Fibroblast of peridontal ligament (primary cell): ENCODE measurements around the gene GLP2R.

Source experiments
- DNase-seq: peaks from one replicate; pipeline ENCODE4 v3.0.0-alpha.2; 2010; ENCODE audit errors: extremely low read depth

The GLP2R gene

GRCh38 chr17:9854255-9854654 lies 28.5 kb downstream of the GLP2R start:
- DNase-seq, result no peak

- DNase-seq, result no peak
Observed at GRCh38 chr17:9855036-9855435, 29.3 kb downstream of the GLP2R start.

- no peak for DNase-seq
Observed at GRCh38 chr17:9859781-9860180, 34.1 kb downstream of the GLP2R start.

- DNase-seq, result no peak
Observed at GRCh38 chr17:9860851-9861250, 35.1 kb downstream of the GLP2R start.

- DNase-seq, result no peak
Observed at GRCh38 chr17:9862220-9862619, 36.5 kb downstream of the GLP2R start.

GRCh38 chr17:9862949-9863348 lies 37.2 kb downstream of the GLP2R start:
- DNase-seq, result no peak

- DNase-seq, result no peak
Observed at GRCh38 chr17:9865586-9865985, 39.9 kb downstream of the GLP2R start.

GRCh38 chr17:9868552-9868951 lies 42.8 kb downstream of the GLP2R start:
- DNase-seq, result no peak

GRCh38 chr17:9872852-9873251 lies 47.1 kb downstream of the GLP2R start:
- no peak for DNase-seq

GRCh38 chr17:9874722-9875121 lies 49.0 kb downstream of the GLP2R start:
- DNase-seq, result no peak

- no peak for DNase-seq
Observed at GRCh38 chr17:9875441-9875840, 49.7 kb downstream of the GLP2R start.

- DNase-seq, result no peak
Observed at GRCh38 chr17:9878356-9878755, 52.6 kb downstream of the GLP2R start.

- DNase-seq, result no peak
Observed at GRCh38 chr17:9878786-9879525, 53.2 kb downstream of the GLP2R start.

- DNase-seq, result no peak
Observed at GRCh38 chr17:9880582-9880999, 54.9 kb downstream of the GLP2R start.

GRCh38 chr17:9883451-9883850 lies 57.7 kb downstream of the GLP2R start:
- DNase-seq, result no peak

GRCh38 chr17:9886141-9886930 lies 60.6 kb downstream of the GLP2R start:
- no peak for DNase-seq

GRCh38 chr17:9887508-9887907 lies 61.8 kb downstream of the GLP2R start:
- no peak for DNase-seq

GRCh38 chr17:9890124-9890523 lies 64.4 kb downstream of the GLP2R start:
- no peak for DNase-seq

- DNase-seq, result no peak
Observed at GRCh38 chr17:9893411-9894012, 67.8 kb downstream of the GLP2R start.

- DNase-seq, result no peak
Observed at GRCh38 chr17:9894231-9894630, 68.5 kb downstream of the GLP2R start.

GRCh38 chr17:9895923-9896322 lies 70.2 kb downstream of the GLP2R start:
- DNase-seq, result no peak

- DNase-seq, result no peak
Observed at GRCh38 chr17:9897372-9897968, 71.7 kb downstream of the GLP2R start.
